Loucy (cell line): ENCODE measurements around the gene FOXL3.

Experiments
- EZH2phosphoT487 ChIP-seq: fragments of 200-600 bp; IDR thresholded peaks from 2 replicates; pipeline ENCODE4 v1.6.1; 2018; ENCODE audit warnings: antibody characterized with exemption, mild to moderate bottlenecking, moderate library complexity, borderline replicate concordance
- TF ChIP-seq, protein P1 (sequence below): fragments of 200-600 bp; sonication (generic); conservative IDR thresholded peaks from 2 replicates; pipeline ENCODE4 v1.5.1; 2014; ENCODE audit warnings: mild to moderate bottlenecking, antibody characterized with exemption, low read length

DNA sequence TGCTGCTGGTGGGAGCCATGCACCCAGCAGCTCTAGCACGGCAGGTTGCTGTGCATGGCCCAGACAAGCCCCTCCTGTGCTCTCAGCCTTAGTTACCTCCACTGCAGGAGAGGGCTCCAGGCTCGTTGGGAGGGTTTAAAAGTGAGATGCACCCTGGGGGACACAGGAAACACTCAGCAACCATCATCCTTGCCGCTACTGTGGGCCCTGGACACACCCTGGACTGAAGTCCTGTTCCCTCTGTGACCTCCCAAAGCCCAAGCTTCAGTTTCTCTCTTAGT is 49.0 kb downstream of the FOXL3 start:
- TF ChIP-seq, protein P1, sequence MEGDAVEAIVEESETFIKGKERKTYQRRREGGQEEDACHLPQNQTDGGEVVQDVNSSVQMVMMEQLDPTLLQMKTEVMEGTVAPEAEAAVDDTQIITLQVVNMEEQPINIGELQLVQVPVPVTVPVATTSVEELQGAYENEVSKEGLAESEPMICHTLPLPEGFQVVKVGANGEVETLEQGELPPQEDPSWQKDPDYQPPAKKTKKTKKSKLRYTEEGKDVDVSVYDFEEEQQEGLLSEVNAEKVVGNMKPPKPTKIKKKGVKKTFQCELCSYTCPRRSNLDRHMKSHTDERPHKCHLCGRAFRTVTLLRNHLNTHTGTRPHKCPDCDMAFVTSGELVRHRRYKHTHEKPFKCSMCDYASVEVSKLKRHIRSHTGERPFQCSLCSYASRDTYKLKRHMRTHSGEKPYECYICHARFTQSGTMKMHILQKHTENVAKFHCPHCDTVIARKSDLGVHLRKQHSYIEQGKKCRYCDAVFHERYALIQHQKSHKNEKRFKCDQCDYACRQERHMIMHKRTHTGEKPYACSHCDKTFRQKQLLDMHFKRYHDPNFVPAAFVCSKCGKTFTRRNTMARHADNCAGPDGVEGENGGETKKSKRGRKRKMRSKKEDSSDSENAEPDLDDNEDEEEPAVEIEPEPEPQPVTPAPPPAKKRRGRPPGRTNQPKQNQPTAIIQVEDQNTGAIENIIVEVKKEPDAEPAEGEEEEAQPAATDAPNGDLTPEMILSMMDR = no peak
- no peak for TF ChIP-seq EZH2phosphoT487
